Measurements from ENCODE around the gene MMAA.
"Not testable (repeated sequence)": the region's sequence is repeated elsewhere in the genome, so short reads cannot be mapped to it uniquely, and the experiment has no call there.

DNA sequence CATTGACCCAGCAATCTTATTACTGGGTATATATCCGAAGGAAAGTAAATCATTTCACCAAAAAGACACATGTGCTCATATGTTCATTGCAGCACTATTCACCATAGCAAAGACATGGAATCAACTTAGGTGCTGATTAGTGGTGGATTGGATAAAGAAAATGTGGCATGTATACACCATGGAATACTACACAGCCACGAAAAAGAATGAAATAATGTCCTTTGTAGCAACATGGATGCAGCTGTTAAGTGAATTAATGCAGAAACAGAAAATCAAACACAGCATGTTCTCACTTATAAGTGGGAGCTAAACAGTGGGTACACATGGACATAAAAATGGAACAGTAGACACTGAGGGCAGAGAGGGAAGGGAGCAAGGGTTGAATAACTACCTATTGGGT lies 72.2 kb downstream of the MMAA start:
- not testable (repeated sequence) for TF ChIP-seq RCOR1 (IDR thresholded peaks at IDR 0.05; ENCODE audit: low read depth, low read length)
- TF ChIP-seq, protein P1, sequence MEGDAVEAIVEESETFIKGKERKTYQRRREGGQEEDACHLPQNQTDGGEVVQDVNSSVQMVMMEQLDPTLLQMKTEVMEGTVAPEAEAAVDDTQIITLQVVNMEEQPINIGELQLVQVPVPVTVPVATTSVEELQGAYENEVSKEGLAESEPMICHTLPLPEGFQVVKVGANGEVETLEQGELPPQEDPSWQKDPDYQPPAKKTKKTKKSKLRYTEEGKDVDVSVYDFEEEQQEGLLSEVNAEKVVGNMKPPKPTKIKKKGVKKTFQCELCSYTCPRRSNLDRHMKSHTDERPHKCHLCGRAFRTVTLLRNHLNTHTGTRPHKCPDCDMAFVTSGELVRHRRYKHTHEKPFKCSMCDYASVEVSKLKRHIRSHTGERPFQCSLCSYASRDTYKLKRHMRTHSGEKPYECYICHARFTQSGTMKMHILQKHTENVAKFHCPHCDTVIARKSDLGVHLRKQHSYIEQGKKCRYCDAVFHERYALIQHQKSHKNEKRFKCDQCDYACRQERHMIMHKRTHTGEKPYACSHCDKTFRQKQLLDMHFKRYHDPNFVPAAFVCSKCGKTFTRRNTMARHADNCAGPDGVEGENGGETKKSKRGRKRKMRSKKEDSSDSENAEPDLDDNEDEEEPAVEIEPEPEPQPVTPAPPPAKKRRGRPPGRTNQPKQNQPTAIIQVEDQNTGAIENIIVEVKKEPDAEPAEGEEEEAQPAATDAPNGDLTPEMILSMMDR (IDR thresholded peaks at IDR 0.05): not testable (repeated sequence)

Data from A549 (cell line).